GM12872 (cell line): ENCODE data around the gene NTSR1.

Source experiments
- CTCF ChIP-seq: IDR thresholded peaks from 3 replicates; pipeline ENCODE4 v1.5.1; 2011; ENCODE audit warnings: low read depth, mild to moderate bottlenecking, low read length, moderate library complexity; ENCODE audit not compliant: insufficient read depth

Gene NTSR1

GRCh38 chr20:62663145-62664018 is 45.3 kb upstream of the NTSR1 start:
- no peak for TF ChIP-seq CTCF

- TF ChIP-seq CTCF = no peak
Observed at GRCh38 chr20:62664019-62664971, 44.3 kb upstream of the NTSR1 start.

GRCh38 chr20:62665153-62665754 is 43.4 kb upstream of the NTSR1 start:
- TF ChIP-seq CTCF = no peak

GRCh38 chr20:62665826-62666735 is 42.6 kb upstream of the NTSR1 start:
- no peak for TF ChIP-seq CTCF

- TF ChIP-seq CTCF = no peak
Observed at GRCh38 chr20:62666736-62667529, 41.7 kb upstream of the NTSR1 start.
